GM13976 (cell line): Measurements from ENCODE around the gene CCP110.

ENCODE experiments used
- DNase-seq: peaks from one replicate; pipeline ENCODE4 v3.0.0; 2012; ENCODE audit warnings: low spot score
- in situ Hi-C: fragments of 300-500 bp; cut with MboI; formaldehyde crosslinking; loops from one replicate; pipeline ENCODE4 v1.12.0; 2022; ENCODE audit warnings: low sequenced_read_pairs, mixed read lengths, inconsistent platforms; ENCODE audit not compliant: unreplicated experiment
- TF ChIP-seq, protein P1 (sequence below): IDR thresholded peaks from 2 replicates; pipeline ENCODE4 v1.5.1; 2012; ENCODE audit warnings: borderline replicate concordance, mild to moderate bottlenecking; ENCODE audit not compliant: insufficient read depth; ENCODE audit errors: extremely low read depth, missing control alignments, control extremely low read depth

The CCP110 gene, protein sequence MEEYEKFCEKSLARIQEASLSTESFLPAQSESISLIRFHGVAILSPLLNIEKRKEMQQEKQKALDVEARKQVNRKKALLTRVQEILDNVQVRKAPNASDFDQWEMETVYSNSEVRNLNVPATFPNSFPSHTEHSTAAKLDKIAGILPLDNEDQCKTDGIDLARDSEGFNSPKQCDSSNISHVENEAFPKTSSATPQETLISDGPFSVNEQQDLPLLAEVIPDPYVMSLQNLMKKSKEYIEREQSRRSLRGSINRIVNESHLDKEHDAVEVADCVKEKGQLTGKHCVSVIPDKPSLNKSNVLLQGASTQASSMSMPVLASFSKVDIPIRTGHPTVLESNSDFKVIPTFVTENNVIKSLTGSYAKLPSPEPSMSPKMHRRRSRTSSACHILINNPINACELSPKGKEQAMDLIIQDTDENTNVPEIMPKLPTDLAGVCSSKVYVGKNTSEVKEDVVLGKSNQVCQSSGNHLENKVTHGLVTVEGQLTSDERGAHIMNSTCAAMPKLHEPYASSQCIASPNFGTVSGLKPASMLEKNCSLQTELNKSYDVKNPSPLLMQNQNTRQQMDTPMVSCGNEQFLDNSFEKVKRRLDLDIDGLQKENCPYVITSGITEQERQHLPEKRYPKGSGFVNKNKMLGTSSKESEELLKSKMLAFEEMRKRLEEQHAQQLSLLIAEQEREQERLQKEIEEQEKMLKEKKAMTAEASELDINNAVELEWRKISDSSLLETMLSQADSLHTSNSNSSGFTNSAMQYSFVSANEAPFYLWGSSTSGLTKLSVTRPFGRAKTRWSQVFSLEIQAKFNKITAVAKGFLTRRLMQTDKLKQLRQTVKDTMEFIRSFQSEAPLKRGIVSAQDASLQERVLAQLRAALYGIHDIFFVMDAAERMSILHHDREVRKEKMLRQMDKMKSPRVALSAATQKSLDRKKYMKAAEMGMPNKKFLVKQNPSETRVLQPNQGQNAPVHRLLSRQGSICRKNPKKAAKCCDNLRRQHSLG

GRCh38 chr16:19523559-19524355 lies at the start of gene CCP110:
Gene CCP110, plus strand, starts transcription at chr16:19523942. Its CDS starts 3,940 bp downstream, at chr16:19527882.
- in situ Hi-C loops, result no loop called here
- DNase-seq, result peak; percentile 93
- TF ChIP-seq, protein P1, sequence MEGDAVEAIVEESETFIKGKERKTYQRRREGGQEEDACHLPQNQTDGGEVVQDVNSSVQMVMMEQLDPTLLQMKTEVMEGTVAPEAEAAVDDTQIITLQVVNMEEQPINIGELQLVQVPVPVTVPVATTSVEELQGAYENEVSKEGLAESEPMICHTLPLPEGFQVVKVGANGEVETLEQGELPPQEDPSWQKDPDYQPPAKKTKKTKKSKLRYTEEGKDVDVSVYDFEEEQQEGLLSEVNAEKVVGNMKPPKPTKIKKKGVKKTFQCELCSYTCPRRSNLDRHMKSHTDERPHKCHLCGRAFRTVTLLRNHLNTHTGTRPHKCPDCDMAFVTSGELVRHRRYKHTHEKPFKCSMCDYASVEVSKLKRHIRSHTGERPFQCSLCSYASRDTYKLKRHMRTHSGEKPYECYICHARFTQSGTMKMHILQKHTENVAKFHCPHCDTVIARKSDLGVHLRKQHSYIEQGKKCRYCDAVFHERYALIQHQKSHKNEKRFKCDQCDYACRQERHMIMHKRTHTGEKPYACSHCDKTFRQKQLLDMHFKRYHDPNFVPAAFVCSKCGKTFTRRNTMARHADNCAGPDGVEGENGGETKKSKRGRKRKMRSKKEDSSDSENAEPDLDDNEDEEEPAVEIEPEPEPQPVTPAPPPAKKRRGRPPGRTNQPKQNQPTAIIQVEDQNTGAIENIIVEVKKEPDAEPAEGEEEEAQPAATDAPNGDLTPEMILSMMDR, result no peak

GRCh38 chr16:19474617-19475016 lies 49.1 kb upstream of the CCP110 start:
- in situ Hi-C loops, result no loop called here
- TF ChIP-seq, protein P1, result no peak

DNA sequence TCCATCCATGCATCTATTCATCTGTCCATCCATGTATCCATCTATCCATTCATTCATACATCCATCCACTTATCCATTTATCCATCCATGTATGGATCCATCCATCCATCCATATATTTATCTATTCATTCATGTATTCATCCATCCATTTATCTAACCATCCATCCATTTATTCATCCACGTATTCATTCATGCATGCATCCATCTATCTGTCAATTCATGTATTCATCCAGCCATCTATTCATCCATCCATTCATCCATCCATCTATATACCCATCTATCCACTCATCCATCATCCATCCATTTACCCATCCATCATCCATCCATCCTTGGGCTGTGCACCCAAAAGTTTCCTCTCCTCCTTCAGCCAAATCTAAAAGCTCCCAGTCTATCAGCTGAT lies 45.2 kb upstream of the CCP110 start:
- TF ChIP-seq, protein P1, result no peak
- in situ Hi-C loops, result no loop called here
- DNase-seq, result no peak

More at GRCh38 chr16:19474617-19475016, 49.1 kb upstream of the CCP110 start:
- DNase-seq, result no peak

- in situ Hi-C loops, result no loop called here
- TF ChIP-seq, protein P1, result no peak
- DNase-seq, result no peak
These were observed 44.4 kb upstream of the CCP110 start for GRCh38 chr16:19479302-19479721.

DNA sequence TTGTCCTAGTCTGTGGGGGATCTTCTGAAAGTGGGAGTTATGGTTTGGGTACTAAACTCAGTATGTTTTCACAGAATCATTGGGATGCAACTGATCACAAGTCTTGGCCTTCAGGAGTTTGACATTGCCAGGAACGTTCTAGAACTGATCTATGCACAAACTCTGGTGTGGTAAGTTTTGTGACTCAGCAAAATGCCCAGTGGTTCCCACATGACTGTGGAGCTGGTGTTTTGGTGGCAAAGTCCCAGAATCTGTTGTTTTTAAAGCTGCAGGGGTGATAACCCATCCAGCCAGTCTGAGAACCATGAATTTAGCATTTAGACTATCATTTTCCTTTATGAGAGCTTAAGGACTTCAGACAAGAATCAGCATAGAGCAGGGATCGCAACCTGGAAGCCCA lies 42.4 kb upstream of the CCP110 start:
- TF ChIP-seq, protein P1, result no peak
- DNase-seq, result no peak
- in situ Hi-C loops, result no loop called here

- TF ChIP-seq, protein P1, result no peak
- in situ Hi-C loops, result no loop called here
- no peak for DNase-seq
These were observed 42.0 kb upstream of the CCP110 start for GRCh38 chr16:19481769-19482168.
